ENCODE measurements around the gene FGF1.

The FGF1 gene

DNA sequence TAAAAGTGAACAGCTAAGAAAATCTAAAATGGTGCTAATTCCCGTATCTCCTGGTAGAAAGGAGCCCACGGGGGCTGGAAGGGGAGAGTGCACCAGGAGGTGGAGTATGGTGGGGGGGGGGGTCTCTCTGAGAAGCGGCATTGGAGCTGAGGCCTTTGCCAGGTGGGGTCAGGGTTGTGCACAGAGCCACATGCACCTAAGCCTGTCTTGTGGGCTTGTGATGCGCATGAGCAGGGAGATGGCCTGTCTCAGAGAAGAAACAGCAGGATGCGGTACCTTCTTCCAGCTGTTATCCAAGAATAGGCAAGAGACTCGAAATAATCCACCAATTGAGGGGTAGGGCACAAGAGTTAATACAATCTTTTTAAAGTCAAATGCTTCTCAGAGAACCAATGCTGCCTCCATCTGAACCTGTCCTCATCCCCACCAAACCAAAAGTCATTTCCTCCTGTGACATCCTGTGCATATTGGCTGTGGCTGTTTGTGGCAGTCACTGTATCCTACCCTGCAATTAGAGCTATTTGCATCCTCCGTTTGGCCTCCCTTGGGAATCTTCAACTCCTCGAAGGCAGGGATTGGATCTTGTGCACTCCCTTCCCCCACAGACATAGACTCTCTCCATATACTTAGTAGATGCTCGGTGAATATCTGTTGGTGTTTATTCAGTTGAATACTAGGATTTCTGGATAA, 45.4 kb downstream of the FGF1 start:
- DNase-seq: no peak

DNA sequence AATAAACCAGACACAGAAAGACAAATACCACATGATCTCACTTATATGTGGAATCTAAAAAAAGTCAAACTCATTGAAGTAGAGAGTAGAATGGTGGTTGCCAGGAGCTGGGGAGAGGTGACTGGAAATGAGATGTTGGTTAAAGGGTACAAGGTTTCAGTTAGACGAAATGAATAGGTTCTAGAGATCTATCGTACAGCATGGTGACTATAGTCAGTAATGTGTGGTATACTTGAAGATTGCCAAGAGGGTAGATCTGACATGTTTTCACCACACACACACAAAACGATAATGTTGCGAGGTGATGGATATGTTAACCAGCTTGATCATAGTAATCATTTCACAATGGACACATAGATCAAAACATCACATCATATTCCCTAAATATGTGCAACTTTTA, 46.4 kb downstream of the FGF1 start:
- DNase-seq: no peak

DNA sequence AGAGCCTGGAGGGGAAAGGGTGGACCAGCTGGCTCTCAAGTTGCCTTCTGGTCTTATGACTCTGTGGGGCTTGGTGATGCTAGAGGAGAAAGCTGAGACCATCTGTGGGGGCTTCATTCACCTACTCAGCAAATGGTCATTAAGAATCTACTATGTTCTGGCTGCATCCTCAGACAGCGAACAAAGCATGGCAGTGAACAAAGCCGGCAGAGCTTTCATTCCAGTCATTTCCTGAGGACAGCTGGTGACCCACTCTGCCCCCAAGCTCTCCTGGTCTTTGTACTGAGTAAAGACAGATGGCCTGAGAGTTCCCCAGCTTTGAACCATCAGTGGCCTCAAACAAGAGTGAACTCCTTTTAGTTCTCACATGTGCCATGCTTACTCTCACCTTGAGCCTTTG, 48.0 kb downstream of the FGF1 start:
- DNase-seq: no peak

DNA sequence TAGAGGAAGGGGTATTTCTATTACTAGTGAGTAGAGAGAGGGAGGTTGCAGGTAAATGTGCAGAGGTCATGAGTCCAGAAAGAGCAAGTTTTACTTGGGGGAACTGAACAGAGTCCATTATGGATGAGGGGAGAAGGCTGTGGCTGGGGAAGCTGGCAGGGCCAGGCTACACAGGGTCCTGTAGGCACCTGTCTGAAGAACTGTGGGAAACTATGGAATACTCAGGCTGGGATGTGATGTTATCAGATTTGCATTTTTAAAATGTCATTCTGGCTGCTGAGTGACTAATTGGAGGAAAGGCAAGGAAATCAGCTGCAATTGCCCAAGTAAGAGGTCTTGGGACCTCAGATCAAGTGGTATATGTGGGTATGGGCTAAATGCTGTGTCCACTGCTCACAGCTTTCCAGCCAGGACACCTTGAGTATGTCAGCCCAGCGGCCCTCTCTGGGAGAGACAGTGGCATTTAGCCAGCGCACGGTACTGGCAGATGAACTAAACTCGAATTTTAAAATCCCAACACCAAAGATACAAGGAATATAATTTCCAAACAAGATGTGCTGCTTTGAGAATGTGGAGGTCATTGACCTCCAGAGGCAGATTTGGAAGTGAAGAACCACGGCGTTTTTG, 49.1 kb downstream of the FGF1 start:
- no peak for DNase-seq

DNA sequence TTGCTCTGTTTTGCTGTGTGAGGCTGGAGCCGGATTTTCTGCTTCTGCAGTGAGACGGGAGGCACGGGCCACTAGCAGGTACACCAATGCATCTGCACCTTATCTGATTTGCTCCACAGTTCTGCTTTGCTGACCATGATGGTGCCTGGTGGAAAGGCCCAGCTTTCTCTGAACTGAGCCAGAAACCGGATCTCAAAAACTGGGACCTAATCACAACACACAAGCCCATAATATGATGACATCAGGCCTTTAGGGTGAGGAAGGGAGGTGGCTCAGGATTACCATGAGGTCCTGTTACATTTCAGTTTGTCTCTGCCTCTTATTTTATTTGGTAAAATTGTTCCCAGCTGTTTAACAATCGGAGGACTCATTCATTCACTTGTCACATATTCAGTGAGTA, 49.8 kb downstream of the FGF1 start:
- DNase-seq: no peak

DNA sequence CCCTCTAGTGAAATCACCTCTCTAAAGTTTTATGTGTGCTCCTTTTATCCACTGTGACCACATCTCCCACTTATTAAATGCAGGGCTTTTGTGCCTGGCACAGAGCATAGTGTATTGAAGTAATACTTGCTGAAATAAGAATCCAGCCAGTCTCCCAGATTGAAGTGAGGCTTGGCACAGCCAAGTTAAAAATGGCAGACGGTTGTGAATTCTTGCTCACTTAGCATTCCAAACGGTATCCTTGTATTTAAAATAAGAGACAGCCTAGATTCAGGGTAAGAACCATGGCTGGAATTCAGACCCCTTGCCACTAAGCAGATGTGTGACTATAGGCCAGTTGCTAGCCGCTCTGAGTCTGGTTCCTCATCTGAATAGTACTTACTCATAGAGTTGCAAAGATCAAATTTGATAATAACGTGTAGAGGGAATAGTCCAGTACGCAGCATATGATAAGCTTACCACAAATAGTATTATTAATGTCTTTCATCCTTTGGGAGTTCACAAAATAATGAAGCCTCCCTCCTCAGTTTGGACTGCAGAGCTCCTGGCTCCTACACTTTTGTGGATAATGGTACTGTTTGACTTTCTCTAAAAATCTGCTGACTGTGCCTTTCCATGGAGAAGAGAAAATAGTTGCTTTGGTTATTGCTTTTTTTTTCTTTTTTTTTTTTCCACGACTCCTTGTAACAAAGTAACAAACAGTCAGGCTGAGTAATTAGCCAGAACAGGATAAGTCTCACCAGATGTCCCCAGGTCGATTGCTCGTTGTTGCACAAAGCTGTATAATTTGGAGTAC, 51.5 kb downstream of the FGF1 start:
- DNase-seq: no peak

DNA sequence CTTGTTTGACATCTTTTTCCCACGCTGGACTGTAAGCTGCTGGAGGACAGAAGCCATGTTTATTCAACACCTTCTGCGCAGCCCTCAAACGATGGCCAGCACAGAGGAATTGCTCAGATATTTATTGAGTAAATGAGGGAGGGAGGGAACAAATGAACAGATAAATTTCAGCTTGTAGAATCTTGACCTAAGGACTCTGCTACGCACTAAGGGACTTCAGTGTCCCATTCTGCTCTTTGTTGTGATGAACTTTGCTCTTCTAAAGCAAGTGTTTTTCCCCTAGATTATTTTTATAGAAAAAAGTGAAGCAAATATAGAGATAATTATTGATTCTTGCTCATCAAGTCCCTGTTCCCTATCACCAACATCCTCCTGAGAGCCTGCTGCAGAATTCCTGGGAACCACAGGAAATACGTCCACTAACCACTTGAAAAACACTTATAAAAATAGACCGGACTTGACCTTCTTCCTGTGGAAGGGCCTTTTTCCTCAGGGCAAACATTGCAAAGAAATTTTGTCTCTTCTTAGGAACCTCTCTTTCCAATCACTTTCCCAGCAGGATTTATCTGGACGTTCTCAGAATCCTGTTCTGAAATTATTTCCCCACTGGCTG, 54.9 kb downstream of the FGF1 start:
- DNase-seq: no peak

DNA sequence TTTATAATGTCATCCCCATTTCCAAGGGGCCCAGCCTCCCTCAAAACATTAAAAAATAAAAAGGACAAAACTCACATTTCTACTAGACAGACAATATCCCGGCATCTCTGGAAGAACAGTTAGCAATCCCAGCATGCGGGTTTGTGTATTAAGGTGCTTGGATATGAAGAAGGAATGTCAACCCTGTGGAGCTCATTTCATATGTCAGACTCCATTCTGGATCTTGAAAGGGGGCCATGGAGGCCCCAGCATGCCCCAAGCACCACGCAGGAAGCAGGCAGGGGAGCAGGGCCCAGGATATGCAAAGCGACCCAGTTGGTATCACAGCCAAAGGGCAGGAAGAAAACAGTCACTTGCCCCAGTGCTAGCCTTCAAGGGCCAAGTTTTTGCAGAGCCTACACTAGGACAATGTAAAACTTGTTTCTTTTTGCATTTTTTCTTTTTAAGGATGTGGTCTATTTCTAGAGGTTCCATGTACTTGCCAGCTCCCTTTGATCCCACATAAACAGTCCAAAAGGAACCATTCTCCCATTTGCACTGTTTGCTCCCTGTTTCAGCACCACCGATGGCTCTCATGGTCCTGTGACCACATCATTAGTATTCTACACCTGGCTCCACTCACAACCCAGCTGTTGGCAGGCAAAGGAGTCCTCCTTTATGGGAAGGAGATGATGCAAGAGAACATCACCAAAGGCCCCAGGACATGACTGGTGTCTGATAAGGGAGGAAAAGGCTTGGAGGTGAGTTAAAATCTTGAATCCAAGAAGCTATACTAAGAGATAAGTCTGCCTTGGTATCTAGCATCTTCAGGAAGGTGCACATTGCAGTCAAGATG, 58.3 kb downstream of the FGF1 start:
- no peak for DNase-seq

DNA sequence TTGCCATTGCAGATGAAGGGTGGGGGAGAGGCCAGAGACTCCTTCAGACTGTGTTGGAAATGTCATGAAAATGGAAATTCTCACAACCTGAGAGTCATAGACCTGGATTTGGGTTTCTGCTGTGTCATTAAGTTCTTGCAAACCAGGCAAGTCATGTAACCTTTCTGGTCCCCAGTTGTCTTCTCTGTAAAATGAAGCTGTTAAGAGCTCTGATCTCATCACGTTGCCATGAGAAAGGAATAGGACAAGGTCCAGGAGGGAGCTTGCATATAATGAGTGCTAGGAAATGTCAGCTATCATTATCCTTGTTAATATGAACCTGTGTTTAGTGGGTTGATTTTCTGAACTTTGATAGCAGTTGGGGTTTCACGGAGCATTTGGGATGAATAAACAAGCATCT, 59.1 kb downstream of the FGF1 start:
- DNase-seq: no peak

DNA sequence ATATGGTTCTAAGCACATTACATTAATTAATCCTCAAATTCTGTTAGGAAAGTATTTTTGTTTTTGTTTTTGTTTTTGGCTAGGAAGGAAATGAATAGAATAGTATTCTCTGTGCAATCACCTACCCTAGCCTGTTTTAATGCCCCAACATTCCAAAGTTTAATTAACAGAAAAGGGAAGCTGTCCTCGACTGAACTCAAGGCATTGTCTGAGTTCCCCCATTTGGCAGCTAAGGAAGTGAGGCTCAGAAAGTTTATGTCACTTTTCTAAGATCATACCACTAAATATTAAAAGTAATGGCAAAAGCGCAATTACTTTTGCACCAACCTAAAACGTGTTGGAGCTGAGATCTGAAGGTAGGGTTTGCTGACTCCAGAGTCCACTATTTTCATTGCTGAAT, 59.8 kb downstream of the FGF1 start:
- no peak for DNase-seq

DNA sequence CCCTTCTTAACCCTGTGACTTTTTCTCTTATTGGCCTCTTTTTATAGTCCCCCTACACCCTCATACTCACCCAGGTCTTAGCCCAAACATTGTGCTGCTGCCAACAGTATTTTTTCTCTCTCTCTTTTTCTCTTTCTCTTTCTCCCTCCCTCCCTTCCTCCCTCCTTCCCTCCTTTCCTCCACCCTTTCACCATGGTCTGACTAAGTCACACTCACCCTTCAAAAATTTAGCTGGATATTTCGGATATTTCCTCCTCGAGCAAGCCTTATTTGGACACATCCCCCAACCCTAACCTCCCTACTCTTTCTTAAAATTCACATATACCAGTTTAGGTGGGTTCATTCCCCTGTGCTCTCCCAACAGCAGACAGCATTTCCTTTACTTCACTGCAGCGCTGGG, 64.7 kb downstream of the FGF1 start:
- DNase-seq: peak; percentile 94

DNA sequence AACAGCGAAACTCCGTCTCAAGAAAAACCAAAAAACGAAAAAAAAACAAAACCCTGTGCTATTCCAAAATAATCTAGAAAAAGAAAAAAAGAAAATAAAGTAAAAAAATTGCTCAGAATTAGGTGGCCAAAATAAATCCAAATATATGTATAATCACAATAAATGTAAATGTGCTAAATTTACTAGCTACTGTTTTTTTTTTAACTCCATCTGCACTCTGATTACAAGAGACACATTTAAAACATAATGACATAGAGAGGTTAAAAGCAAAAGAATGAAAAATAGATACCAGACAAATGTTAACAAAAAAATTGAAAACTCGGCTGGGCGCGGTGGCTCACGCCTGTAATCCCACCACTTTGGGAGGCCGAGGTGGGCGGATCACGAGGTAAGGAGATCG, 66.1 kb downstream of the FGF1 start:
- no peak for DNase-seq

DNA sequence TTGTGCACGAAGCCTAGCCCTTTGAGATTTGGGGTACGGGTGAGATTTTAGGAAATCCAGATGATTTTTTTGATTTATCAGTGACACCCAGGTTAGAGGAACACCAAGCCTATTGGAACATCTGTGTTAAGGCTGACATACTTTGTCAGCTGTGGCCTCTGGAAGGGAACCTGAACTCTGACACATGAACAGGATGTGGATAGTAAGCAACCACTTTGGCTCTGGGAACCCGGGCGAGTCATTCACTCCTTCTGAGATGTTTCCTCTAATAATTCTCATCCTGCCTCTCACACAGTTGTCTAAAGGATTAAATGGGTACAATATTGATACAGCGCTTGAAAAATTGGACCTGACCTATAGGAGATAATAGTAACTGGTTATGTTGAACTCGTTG, 67.8 kb downstream of the FGF1 start:
- DNase-seq: peak; percentile 79

DNA sequence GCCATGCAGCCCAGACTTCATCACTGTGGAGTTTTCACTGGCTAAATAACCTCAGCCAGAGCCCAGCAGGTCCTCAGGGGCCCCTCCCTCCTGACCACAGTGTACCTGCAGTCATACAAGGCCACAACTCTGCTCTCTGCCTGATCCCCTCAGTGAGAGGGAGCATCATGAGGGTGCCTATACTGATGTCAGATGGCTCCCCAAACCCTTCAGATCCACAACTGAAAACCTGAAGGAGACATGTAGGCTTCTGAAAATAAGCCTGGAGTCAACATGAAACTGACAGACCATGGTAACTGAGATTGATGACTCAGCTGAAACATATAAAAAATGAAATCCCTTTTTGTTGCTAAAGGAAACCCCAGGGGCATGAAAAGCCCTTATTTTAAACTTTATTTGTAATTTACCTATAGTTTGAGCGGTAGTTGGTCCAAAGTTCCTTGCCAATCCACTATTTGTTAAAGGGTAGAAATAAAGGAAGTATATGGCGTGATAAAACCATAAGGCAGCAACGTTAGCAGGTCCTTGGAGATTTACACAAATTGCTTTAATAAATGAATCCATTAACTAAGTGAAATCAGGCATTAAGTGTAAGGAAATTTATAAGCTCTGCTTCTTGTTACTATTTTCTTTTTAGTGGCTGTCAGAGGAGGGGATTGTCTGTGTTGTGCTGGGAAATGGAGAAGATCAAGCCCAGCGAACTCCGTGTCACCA, 68.3 kb downstream of the FGF1 start:
- no peak for DNase-seq

DNA sequence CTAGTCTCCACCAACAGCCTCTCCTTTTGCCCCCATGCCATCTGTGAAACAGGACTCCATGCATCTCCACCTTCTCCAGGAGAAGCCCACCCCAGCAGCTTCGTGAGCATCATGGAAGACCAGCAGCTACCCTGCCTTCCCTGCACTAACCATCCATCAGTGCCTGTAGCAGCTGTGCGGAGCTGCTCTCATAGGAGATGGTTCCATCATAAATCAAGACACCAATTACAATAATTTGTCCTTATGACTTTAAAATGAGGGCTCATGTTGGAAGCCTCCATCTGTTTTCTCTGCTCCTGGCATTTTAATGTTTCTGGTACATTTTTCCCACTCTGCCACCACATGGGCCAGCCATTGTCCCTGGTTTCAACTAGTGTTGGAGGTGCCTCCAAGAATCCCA, 69.9 kb downstream of the FGF1 start:
- DNase-seq: no peak

DNA sequence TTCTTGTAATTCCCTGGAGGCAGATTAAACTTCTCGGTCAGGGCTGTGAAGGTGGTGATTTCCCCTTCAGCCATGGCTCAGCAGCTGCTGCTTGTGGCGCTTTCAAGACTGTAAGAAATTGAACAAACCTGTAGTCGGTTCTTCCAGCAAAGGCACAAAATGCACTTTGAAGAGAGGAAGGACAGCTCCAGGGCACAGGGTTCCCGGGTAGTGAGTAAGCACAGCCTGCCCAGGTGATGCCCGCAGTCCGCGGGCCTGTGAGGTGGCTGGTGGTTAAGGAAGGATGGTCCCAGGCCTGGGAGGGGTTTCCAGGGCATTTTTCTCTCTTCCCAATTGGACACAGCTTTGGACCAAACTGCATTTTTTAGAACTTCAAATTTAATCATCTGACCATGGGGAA, 71.8 kb downstream of the FGF1 start:
- DNase-seq: no peak

DNA sequence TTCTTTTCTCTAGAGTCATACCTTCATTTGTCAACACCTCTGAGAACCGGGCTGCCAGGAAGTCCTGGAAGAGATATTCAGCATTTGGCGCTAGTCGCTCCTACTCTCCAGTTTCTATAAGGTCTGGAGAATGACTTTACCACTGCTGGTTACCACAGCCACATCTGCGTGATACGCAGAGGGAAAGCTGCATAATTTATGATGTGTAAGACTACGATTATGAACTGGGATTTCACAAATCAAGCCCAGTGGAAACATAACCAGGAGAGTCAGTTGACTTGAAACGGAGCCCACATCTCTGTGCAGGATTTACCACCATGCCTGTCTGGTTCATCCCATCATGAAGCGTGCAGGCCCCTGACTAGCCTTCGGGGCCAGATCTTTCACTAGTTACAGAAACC, 72.6 kb downstream of the FGF1 start:
- DNase-seq: peak; percentile 98

DNA sequence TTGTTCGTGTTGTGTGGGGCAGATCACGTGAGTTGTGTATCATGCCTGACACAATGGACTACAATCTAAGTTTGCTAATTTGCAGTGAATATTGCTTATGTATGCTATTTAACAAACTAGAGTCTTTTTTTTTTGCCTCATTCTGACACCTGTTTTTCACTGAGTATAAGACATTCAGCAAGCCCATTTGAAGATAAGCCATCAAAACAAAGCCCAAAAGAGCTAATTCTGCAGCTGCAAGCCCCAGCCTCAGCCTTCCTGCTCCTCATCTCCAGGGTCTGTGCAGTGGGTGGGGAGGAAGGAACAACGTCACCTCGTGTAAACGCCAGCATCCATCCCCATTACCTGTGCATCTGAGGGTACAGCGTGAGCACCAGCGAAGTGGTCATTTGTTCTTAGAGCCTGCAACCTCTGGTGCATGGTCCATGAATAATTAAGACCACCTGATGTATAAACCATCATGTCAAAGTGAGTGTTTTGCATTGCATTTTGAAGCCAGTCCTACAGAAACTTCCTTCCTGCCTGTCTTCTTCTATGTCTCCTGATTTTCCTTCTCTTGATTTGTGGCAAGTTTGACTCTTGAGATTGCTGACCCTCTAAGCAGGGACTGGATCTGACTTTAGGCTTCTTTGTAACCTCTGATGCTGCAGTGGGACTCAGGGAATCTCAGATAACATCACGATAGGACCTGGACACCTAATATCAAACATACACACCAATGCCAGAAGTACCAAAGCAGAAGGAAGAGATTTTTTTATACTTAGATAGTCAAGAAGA, 73.2 kb downstream of the FGF1 start:
- DNase-seq: no peak

DNA sequence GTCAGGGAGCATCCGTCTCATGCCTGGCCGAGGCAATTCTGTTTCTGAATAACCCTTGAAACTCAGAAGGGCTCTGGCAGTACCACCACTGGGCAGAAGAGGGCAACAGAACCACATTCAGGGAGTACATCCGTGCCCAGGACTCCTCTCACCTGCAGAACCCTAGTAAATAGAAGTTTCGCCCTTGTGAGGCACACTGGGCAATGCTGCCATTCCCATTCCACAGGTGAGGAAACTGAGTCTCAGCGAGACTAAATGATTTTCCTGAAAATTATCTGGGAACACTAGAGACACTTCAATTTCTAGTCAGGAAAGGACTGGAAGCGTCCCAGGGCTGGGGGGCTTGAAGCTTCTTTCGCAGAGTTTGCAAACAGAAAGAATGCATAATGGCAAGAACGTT, 74.7 kb downstream of the FGF1 start:
- DNase-seq: peak; percentile 58

DNA sequence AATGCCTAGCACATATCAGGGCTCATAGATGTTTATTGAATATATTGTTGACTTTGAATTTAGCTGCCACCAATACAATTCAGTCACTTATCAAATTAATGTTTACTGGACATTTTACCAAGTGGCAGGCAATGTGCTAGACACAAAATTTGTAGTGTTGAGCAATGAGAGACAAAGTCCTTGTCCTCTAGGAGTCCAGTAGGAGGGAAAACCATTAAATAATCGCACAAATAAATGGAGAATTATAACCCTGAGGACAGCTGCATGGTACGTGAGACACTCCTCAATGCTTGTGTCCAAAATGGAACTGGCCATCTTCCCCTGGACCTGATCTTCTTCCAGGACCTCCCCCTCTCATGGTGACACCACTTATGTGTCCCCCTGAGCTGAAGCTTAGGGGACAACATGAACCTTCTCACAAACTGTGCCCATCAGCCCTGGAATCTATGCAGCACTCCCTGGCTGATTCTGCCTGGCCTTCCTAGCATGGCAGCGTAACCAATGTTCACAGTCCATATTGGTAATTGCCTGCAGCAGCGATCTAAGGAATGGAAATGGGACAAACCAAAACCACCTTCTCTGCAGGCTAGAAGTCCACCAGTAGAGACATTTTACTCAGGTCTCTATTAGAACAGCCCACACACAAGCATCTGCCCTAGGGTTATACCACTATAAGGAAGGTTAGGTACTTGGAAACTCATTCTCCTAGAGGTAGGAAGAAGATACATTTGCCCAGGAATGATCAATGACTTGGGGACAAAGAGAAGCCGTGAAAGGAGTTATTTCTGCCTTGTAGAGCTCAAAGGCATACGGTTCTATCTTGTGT, 75.5 kb downstream of the FGF1 start:
- no peak for DNase-seq

DNA sequence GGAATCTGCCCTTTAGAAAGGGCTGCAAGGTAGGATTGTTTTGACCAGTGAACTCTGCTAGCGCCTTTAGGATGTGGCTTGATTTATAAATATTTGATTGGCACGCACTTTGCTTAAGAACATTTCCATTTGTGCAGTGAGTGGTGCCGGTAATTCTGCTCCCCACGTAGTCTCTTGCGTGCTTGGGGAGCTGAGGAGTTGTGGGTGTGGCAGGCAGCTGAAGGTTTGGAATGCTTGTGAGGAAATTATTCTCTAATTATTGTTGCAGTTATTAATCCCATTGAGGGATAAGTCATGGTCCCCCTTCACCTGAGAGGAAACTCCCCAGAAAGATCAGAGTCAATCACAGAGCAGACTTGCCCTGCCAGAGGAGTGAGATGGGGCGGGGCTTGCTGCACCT, 76.7 kb downstream of the FGF1 start:
- no peak for DNase-seq

All from fibroblast of skin of right quadriceps (primary cell).